HCT116 (cell line): Measurements from ENCODE around the gene TMIGD2. TPM values are rescaled to one million over a fixed set of nuclear protein-coding genes. Genes with fewer than 3 reads are reported as not detected.

Source experiments
- ATAC-seq: fragments of 200-7000 bp; cut with Tn5 transposase; 2 replicates; pipeline ENCODE4 v1.9.1; 2020; ENCODE audit warnings: mild to moderate bottlenecking, moderate library complexity
- BruUV-seq: library from RNA; stranded (reverse); fragments of 400-500 nt; replicated peaks from 2 replicates; lab custom pipeline; 2021; lab: Mats Ljungman, UMichigan
- CTCF ChIA-PET: fragments of 300-600 bp; sonication (Branson Sonifier 250); formaldehyde crosslinking; loops from one replicate; lab custom pipeline; 2021; ENCODE audit warnings: antibody characterized with exemption; lab: Charles Lee
- POLR2A ChIA-PET: fragments of 300-600, 350-600 bp; sonication (Branson Sonifier 250); formaldehyde crosslinking; loops from one replicate; lab custom pipeline; 2021; ENCODE audit warnings: antibody characterized with exemption; lab: Charles Lee
- RAD21 ChIA-PET, 2 experiments: fragments of 300-600 bp; sonication (Branson Sonifier 250); formaldehyde crosslinking; loops; one replicate each; lab custom pipeline; 2023; ENCODE audit warnings: low total read pairs in 2 of 2; ENCODE audit not compliant: uncharacterized antibody in 2 of 2, unreplicated experiment in 2 of 2, low non-redundant PET in 1 of 2; lab: Charles Lee
- DNase-seq: peaks from one replicate; pipeline ENCODE4 v3.0.0-alpha.2; 2010; ENCODE audit warnings: low read depth, low spot score
- H2AFZ ChIP-seq: fragments of 200-600 bp; shearing (Covaris generic), sonication (generic); 2 replicates; pipeline ENCODE4 v1.6.1; 2017; ENCODE audit warnings: low read depth, mixed run types, mixed read lengths, antibody characterized with exemption, low read length; ENCODE audit not compliant: poor library complexity, severe bottlenecking
- H3K27ac ChIP-seq: 2 replicates; pipeline ENCODE4 v1.5.1; 2012; ENCODE audit warnings: low read depth, low read length
- H3K27me3 ChIP-seq: fragments of 200-600 bp; sonication (generic); 2 replicates; pipeline ENCODE4 v1.6.1; 2016; ENCODE audit warnings: mixed run types, low read length, mixed read lengths; ENCODE audit not compliant: insufficient read depth
- H3K36me3 ChIP-seq, 2 experiments: fragments of 200-500 bp in 1 of 2; fragments of 200-600 bp in 1 of 2; sonication (Bioruptor generic) in 1 of 2; sonication (generic) in 1 of 2; 2 replicates each; pipeline versions ENCODE4 v1.5.1 to v1.6.1; 2014 to 2016; ENCODE audit warnings: low read length in 2 of 2, inconsistent platforms in 1 of 2, mixed read lengths in 1 of 2, mixed run types in 1 of 2; ENCODE audit not compliant: insufficient read depth in 2 of 2, control insufficient read depth in 1 of 2
- H3K4me1 ChIP-seq, 2 experiments: fragments of 200-600 bp in 1 of 2; sonication (generic) in 1 of 2; 2 replicates each; pipeline versions ENCODE4 v1.5.1 to v1.6.1; 2012 to 2017; ENCODE audit warnings: low read length in 2 of 2, inconsistent platforms in 1 of 2, mild to moderate bottlenecking in 1 of 2, mixed read lengths in 1 of 2, mixed run types in 1 of 2, moderate library complexity in 1 of 2; ENCODE audit not compliant: insufficient read depth in 2 of 2, control insufficient read depth in 1 of 2
- H3K4me2 ChIP-seq: fragments of 200-600 bp; sonication (generic); 2 replicates; pipeline ENCODE4 v1.6.1; 2017; ENCODE audit warnings: mixed run types, low read length, mixed read lengths
- H3K4me3 ChIP-seq, 2 experiments: fragments of 200-600 bp in 1 of 2; sonication (generic) in 1 of 2; replicated peaks in 1 of 2; 2 replicates each; pipeline ENCODE4 v1.5.1; 2011 to 2016; ENCODE audit warnings: low read length in 2 of 2, control low read depth in 1 of 2, low read depth in 1 of 2, mild to moderate bottlenecking in 1 of 2, mixed read lengths in 1 of 2, mixed run types in 1 of 2
- H3K79me2 ChIP-seq: fragments of 200-600 bp; sonication (generic); 2 replicates; pipeline ENCODE4 v1.6.1; 2017; ENCODE audit warnings: mild to moderate bottlenecking, mixed run types, low read length, moderate library complexity, mixed read lengths; ENCODE audit not compliant: insufficient read depth
- H3K9ac ChIP-seq: fragments of 200-600 bp; sonication (generic); 2 replicates; pipeline ENCODE4 v1.6.1; 2016; ENCODE audit warnings: low read length, mixed read lengths
- H3K9me2 ChIP-seq: fragments of 200-600 bp; sonication (generic), shearing (Covaris generic); 2 replicates; pipeline ENCODE4 v1.6.1; 2017; ENCODE audit warnings: mixed run types, mild to moderate bottlenecking, moderate library complexity; ENCODE audit not compliant: insufficient read depth
- H3K9me3 ChIP-seq, 2 experiments: fragments of 200-500 bp in 1 of 2; fragments of 200-600 bp in 1 of 2; sonication (Bioruptor generic) in 1 of 2; sonication (generic) in 1 of 2; 2 replicates each; pipeline ENCODE4 v1.6.1; 2014 to 2017; ENCODE audit warnings: low read length in 2 of 2, mixed read lengths in 2 of 2, inconsistent platforms in 1 of 2, low read depth in 1 of 2, mild to moderate bottlenecking in 1 of 2, mixed run types in 1 of 2, moderate library complexity in 1 of 2; ENCODE audit not compliant: control insufficient read depth in 1 of 2, insufficient read depth in 1 of 2
- H4K20me1 ChIP-seq: fragments of 200-600 bp; sonication (generic), shearing (Covaris generic); 2 replicates; pipeline ENCODE4 v1.6.1; 2017; ENCODE audit warnings: mixed run types, mild to moderate bottlenecking, moderate library complexity; ENCODE audit not compliant: insufficient read depth
- CBX3 ChIP-seq: IDR thresholded peaks from 2 replicates; pipeline ENCODE4 v1.6.1; 2012; ENCODE audit warnings: low read depth
- CEBPB ChIP-seq: IDR thresholded peaks from 2 replicates; pipeline ENCODE4 v1.6.1; 2012; ENCODE audit warnings: low read depth
- EGR1 ChIP-seq: IDR thresholded peaks from 2 replicates; pipeline ENCODE4 v1.6.1; 2012; ENCODE audit warnings: low read depth
- EZH2 ChIP-seq: fragments of 200-600 bp; sonication (generic); IDR thresholded peaks from 2 replicates; pipeline ENCODE4 v1.6.1; 2017; ENCODE audit warnings: antibody characterized with exemption, mixed run types
- EZH2phosphoT487 ChIP-seq: fragments of 200-600 bp; IDR thresholded peaks from 2 replicates; pipeline ENCODE4 v1.6.1; 2018; ENCODE audit warnings: antibody characterized with exemption, borderline replicate concordance
- FOSL1 ChIP-seq: IDR thresholded peaks from 2 replicates; pipeline ENCODE4 v1.6.1; 2012; ENCODE audit warnings: low read depth
- JUND ChIP-seq: IDR thresholded peaks from 2 replicates; pipeline ENCODE4 v1.6.1; 2012
- POLR2A ChIP-seq: IDR thresholded peaks from 2 replicates; pipeline ENCODE4 v1.7.0; 2011; ENCODE audit warnings: borderline replicate concordance; ENCODE audit not compliant: insufficient read depth, insufficient read length; ENCODE audit errors: extremely low read depth
- POLR2AphosphoS5 ChIP-seq: IDR thresholded peaks from 2 replicates; pipeline ENCODE4 v1.6.1; 2011; ENCODE audit warnings: mild to moderate bottlenecking, low read depth, low read length, moderate library complexity
- RAD21 ChIP-seq: IDR thresholded peaks from 2 replicates; pipeline ENCODE4 v1.6.1; 2012; ENCODE audit warnings: low read depth, mild to moderate bottlenecking
- SIN3A ChIP-seq: IDR thresholded peaks from 2 replicates; pipeline ENCODE4 v1.6.1; 2012; ENCODE audit warnings: low read depth
- SP1 ChIP-seq: IDR thresholded peaks from 2 replicates; pipeline ENCODE4 v1.6.1; 2012; ENCODE audit warnings: low read depth
- SRF ChIP-seq: IDR thresholded peaks from 2 replicates; pipeline ENCODE4 v1.6.1; 2012; ENCODE audit warnings: low read depth
- TCF7L2 ChIP-seq: IDR thresholded peaks from 2 replicates; pipeline ENCODE4 v1.7.0; 2011; ENCODE audit warnings: borderline replicate concordance, inconsistent platforms; ENCODE audit not compliant: insufficient read depth, insufficient read length; ENCODE audit errors: extremely low read depth
- YY1 ChIP-seq: IDR thresholded peaks from 2 replicates; pipeline ENCODE4 v1.6.1; 2011; ENCODE audit warnings: low read length, low read depth, moderate library complexity, mild to moderate bottlenecking; ENCODE audit not compliant: insufficient replicate concordance; ENCODE audit errors: extremely low read depth
- ZFX ChIP-seq: fragments of 450-650 bp; IDR thresholded peaks from 2 replicates; pipeline ENCODE4 v1.6.1; 2017
- intact Hi-C: fragments of 100-400 bp; cut with micrococcal nuclease; formaldehyde crosslinking; loops from 2 replicates; pipeline ENCODE4 v1.10.0; 2022
- total RNA-seq: library from RNA; stranded (reverse); gene quantifications from one replicate; pipeline ENCODE4 v1.2.1, GENCODE V29; 2021; ENCODE audit not compliant: unreplicated experiment
- TF ChIP-seq, protein P1 (sequence below): IDR thresholded peaks from 2 replicates; pipeline ENCODE4 v1.6.1; 2011; ENCODE audit warnings: mild to moderate bottlenecking, low read length, moderate library complexity; ENCODE audit not compliant: insufficient replicate concordance; ENCODE audit errors: extremely low read depth
- TF ChIP-seq, protein P2 (sequence below), 3 experiments: fragments of 200-600 bp in 1 of 3; sonication (generic) in 1 of 3; IDR thresholded peaks in 2 of 3; conservative IDR thresholded peaks in 1 of 3; 2 replicates each; pipeline ENCODE4 v1.5.1; 2012 to 2017; ENCODE audit warnings: low read depth in 2 of 3, low read length in 2 of 3, antibody characterized with exemption in 1 of 3, borderline replicate concordance in 1 of 3, control low read depth in 1 of 3, mild to moderate bottlenecking in 1 of 3, mixed read lengths in 1 of 3, mixed run types in 1 of 3, moderate library complexity in 1 of 3; ENCODE audit not compliant: insufficient read depth in 1 of 3
- TF ChIP-seq, protein P3 (sequence below): IDR thresholded peaks from 2 replicates; pipeline ENCODE4 v1.6.1; 2012

TMIGD2 gene
- total RNA-seq, 1 experiment from 2014 or later, result not detected

DNA sequence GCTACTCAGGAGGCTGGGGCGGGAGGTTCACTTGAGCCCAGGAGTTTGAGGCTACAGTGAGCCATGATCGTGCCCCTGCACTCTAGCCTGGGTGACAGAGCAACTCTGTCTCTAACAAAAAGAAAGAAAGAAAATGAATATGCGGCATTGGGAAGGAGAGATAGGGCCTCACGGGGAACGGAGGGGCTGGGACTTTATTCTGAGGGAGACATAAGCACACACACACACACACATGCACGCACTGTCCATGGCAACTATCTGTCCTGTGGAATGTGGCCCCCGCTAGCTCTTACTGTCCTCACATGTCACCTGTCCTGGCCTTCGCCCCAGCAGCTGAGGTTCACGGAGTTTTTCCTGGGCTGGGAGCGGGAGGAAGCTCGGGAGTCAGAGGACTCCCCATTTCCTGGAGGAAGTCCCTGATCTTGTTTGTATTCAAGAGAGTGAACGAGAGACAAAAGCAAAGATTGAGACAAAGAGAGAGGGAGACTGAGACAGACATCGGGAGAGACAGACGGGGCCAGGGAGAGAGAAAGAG, 35.8 kb upstream of the TMIGD2 start:
- intact Hi-C loops, result no loop called here
- ChIA-PET RAD21 (no interaction called here), CTCF (no interaction called here), POLR2A (no interaction called here)
- no TSS peak for BruUV-seq
- Histone ChIP-seq H3K27ac (no peak overlapping the region), H3K27me3 (no peaks in the 10 kb centered on the region), H4K20me1 (no peaks in the 10 kb centered on the region), H3K9me3 (no peaks in the 10 kb centered on the region), H3K36me3 (no peaks in the 10 kb centered on the region), H3K79me2 (no peaks in the 10 kb centered on the region), H3K4me3 (no peak overlapping the region), H3K4me1 (peaks cover 3 to 8% of the 10 kb centered on the region in 2 experiments), H3K9me2 (no peaks in the 10 kb centered on the region), H3K4me2 (no peak overlapping the region), H3K9ac (no peak overlapping the region), H2AFZ (no peak overlapping the region)
- DNase-seq (no peak), ATAC-seq (no peak)
- no peak for TF ChIP-seq RAD21
- TF ChIP-seq, protein P1, sequence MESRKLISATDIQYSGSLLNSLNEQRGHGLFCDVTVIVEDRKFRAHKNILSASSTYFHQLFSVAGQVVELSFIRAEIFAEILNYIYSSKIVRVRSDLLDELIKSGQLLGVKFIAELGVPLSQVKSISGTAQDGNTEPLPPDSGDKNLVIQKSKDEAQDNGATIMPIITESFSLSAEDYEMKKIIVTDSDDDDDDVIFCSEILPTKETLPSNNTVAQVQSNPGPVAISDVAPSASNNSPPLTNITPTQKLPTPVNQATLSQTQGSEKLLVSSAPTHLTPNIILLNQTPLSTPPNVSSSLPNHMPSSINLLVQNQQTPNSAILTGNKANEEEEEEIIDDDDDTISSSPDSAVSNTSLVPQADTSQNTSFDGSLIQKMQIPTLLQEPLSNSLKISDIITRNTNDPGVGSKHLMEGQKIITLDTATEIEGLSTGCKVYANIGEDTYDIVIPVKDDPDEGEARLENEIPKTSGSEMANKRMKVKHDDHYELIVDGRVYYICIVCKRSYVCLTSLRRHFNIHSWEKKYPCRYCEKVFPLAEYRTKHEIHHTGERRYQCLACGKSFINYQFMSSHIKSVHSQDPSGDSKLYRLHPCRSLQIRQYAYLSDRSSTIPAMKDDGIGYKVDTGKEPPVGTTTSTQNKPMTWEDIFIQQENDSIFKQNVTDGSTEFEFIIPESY, result no peak
- no peak for TF ChIP-seq SP1
- TF ChIP-seq, protein P2, sequence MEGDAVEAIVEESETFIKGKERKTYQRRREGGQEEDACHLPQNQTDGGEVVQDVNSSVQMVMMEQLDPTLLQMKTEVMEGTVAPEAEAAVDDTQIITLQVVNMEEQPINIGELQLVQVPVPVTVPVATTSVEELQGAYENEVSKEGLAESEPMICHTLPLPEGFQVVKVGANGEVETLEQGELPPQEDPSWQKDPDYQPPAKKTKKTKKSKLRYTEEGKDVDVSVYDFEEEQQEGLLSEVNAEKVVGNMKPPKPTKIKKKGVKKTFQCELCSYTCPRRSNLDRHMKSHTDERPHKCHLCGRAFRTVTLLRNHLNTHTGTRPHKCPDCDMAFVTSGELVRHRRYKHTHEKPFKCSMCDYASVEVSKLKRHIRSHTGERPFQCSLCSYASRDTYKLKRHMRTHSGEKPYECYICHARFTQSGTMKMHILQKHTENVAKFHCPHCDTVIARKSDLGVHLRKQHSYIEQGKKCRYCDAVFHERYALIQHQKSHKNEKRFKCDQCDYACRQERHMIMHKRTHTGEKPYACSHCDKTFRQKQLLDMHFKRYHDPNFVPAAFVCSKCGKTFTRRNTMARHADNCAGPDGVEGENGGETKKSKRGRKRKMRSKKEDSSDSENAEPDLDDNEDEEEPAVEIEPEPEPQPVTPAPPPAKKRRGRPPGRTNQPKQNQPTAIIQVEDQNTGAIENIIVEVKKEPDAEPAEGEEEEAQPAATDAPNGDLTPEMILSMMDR (IDR thresholded peaks at IDR 0.05 in 2 of 3, conservative IDR thresholded peaks at IDR 0.05 in 1 of 3; ENCODE audit: borderline replicate concordance in 1 of 3, insufficient read depth in 1 of 3, low read depth in 2 of 3, low read length in 2 of 3), result no peak
- TF ChIP-seq ZFX, result no peak
- TF ChIP-seq FOSL1, result no peak
- TF ChIP-seq SRF, result no peak
- no peak for TF ChIP-seq TCF7L2
- no peak for TF ChIP-seq CBX3
- no peak for TF ChIP-seq EGR1
- no peak for TF ChIP-seq YY1
- TF ChIP-seq, protein P3, sequence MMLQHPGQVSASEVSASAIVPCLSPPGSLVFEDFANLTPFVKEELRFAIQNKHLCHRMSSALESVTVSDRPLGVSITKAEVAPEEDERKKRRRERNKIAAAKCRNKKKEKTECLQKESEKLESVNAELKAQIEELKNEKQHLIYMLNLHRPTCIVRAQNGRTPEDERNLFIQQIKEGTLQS, result no peak
- TF ChIP-seq POLR2AphosphoS5, result no peak
- TF ChIP-seq JUND, result no peak
- no peak for TF ChIP-seq POLR2A
- TF ChIP-seq SIN3A, result no peak
- no peak for TF ChIP-seq CEBPB
- no peak for TF ChIP-seq EZH2phosphoT487
- TF ChIP-seq EZH2, result no peak
